DOHH2 (cell line): ENCODE results near the gene EPHB3.

Experiments
- CTCF ChIP-seq: fragments of 200-600 bp; sonication (generic); IDR thresholded peaks from one replicate; pipeline ENCODE4 v1.5.1; 2014; ENCODE audit warnings: antibody characterized with exemption, mild to moderate bottlenecking, low read depth, low read length; ENCODE audit not compliant: poor library complexity, severe bottlenecking
- EZH2phosphoT487 ChIP-seq: fragments of 200-600 bp; sonication (generic); IDR thresholded peaks from 2 replicates; pipeline ENCODE4 v1.6.1; 2017; ENCODE audit warnings: borderline replicate concordance, mild to moderate bottlenecking, antibody characterized with exemption, low read length, moderate library complexity, mixed read lengths

- no peak for TF ChIP-seq CTCF
- no peak for TF ChIP-seq EZH2phosphoT487
Measured at GRCh38 chr3:184551103-184551502, 10.5 kb upstream of the EPHB3 start.
